GM21381 (cell line): Measurements from ENCODE around the gene SLFN5.
A peak's percentile ranks its signal among the peaks of the same experiment; 100 is the strongest.
"Not testable (repeated sequence)": the region's sequence is repeated elsewhere in the genome, so short reads cannot be mapped to it uniquely, and the experiment has no call there.

Experiments
- ATAC-seq: cut with Tn5 transposase; IDR thresholded peaks from one replicate; pipeline ENCODE4 v1.9.1; 2021; ENCODE audit warnings: mild to moderate bottlenecking, moderate library complexity; ENCODE audit not compliant: unreplicated experiment

SLFN5 gene

GRCh38 chr17:35287286-35287811, 44.5 kb downstream of the SLFN5 start:
- ATAC-seq, result no peak

- no peak for ATAC-seq
Measured at GRCh38 chr17:35289222-35289621, 46.4 kb downstream of the SLFN5 start.

- ATAC-seq, result no peak
Measured at GRCh38 chr17:35291802-35292201, 48.9 kb downstream of the SLFN5 start.

- ATAC-seq, result no peak
Measured at GRCh38 chr17:35293151-35293847, 50.4 kb downstream of the SLFN5 start.

- ATAC-seq, result no peak
Measured at GRCh38 chr17:35294756-35295155, 51.9 kb downstream of the SLFN5 start.

- no peak for ATAC-seq
Measured at GRCh38 chr17:35295686-35296085, 52.8 kb downstream of the SLFN5 start.

- no peak for ATAC-seq
Measured at GRCh38 chr17:35297666-35298065, 54.8 kb downstream of the SLFN5 start.

- ATAC-seq, result no peak
Measured at GRCh38 chr17:35298639-35299038, 55.8 kb downstream of the SLFN5 start.

- ATAC-seq, result no peak
Measured at GRCh38 chr17:35299135-35299534, 56.3 kb downstream of the SLFN5 start.

- not testable (repeated sequence) for ATAC-seq
Measured at GRCh38 chr17:35309345-35309744, 66.5 kb downstream of the SLFN5 start.

- no peak for ATAC-seq
Measured at GRCh38 chr17:35312346-35312745, 69.5 kb downstream of the SLFN5 start.

- peak; percentile 73 for ATAC-seq
Measured at GRCh38 chr17:35312790-35313711, 70.2 kb downstream of the SLFN5 start.

- no peak for ATAC-seq
Measured at GRCh38 chr17:35313875-35314409, 71.1 kb downstream of the SLFN5 start.

GRCh38 chr17:35314415-35315216, 71.7 kb downstream of the SLFN5 start:
- ATAC-seq, result no peak

- no peak for ATAC-seq
Measured at GRCh38 chr17:35315283-35315682, 72.4 kb downstream of the SLFN5 start.

- ATAC-seq, result no peak
Measured at GRCh38 chr17:35315971-35316370, 73.1 kb downstream of the SLFN5 start.

- ATAC-seq, result no peak
Measured at GRCh38 chr17:35322749-35323148, 79.9 kb downstream of the SLFN5 start.
